Progenitor cell of endocrine pancreas (in vitro differentiated cells): Measurements from ENCODE around the gene PFKP. TPM values are rescaled to one million over a fixed set of nuclear protein-coding genes. Genes with fewer than 3 reads are reported as not detected.

ENCODE experiments used
- DNase-seq: peaks from one replicate; pipeline ENCODE4 v3.0.0; 2021; ENCODE audit warnings: low spot score; ENCODE audit not compliant: unreplicated experiment
- H3K27ac Mint-ChIP-seq: 2 replicates; pipeline ENCODE4 v1.8.0; 2021; ENCODE audit warnings: mild to moderate bottlenecking, moderate library complexity, mixed read lengths
- H3K27me3 Mint-ChIP-seq: 2 replicates; pipeline ENCODE4 v1.8.0; 2021; ENCODE audit warnings: mixed read lengths
- H3K36me3 Mint-ChIP-seq: 2 replicates; pipeline ENCODE4 v1.8.0; 2022; ENCODE audit warnings: mixed read lengths; ENCODE audit not compliant: insufficient read depth
- H3K4me1 Mint-ChIP-seq: 2 replicates; pipeline ENCODE4 v1.8.0; 2021; ENCODE audit warnings: low read depth, mixed read lengths
- H3K4me3 Mint-ChIP-seq: 2 replicates; pipeline ENCODE4 v1.8.0; 2021; ENCODE audit warnings: low read depth, mild to moderate bottlenecking, moderate library complexity, mixed read lengths
- H3K9me3 Mint-ChIP-seq: 2 replicates; pipeline ENCODE4 v1.8.0; 2021; ENCODE audit warnings: low read depth, mixed read lengths
- total RNA-seq: library from RNA; stranded (reverse); gene quantifications from 2 replicates; pipeline ENCODE4 v1.2.1, GENCODE V29; 2021
- TF ChIP-seq, protein P1 (sequence below): fragments of 200-600 bp; sonication (generic); IDR thresholded peaks from one replicate; pipeline ENCODE4 v1.5.0; 2021; ENCODE audit warnings: antibody characterized with exemption, mild to moderate bottlenecking; ENCODE audit not compliant: unreplicated experiment

The PFKP gene
- total RNA-seq, 1 donor from 2014 or later = 4.8 TPM

DNA sequence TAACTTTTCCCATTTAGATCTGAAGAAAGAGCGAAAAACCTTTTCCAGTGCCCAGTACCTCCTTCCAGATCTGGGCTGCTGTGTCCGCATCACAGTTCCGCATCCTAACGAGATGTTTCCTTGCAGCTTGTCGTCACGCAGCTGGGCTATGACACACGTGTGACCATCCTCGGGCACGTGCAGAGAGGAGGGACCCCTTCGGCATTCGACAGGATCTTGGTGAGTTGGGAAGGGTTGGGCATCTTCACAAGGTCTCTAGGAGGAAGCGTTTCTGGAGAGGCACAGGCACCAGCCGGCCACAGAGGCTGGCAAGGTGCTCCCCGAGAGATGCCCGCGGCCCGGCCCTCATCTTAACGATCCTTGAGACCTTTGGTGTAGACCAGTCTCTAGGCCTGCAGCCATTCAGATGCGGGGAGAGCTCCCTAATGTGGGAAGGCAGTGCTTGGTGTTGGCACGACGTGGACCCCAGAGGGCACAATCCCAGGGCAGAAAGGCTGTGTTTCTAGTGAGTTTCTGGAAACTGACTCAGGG lies 41.3 kb downstream of the PFKP start:
- Mint-ChIP-seq H3K27ac (no peak overlapping the region), H3K27me3 (no peaks in the 10 kb centered on the region), H3K36me3 (no peaks in the 10 kb centered on the region), H3K9me3 (no peaks in the 10 kb centered on the region), H3K4me1 (no peaks in the 10 kb centered on the region), H3K4me3 (no peak overlapping the region)
- DNase-seq = no peak
- TF ChIP-seq, protein P1, sequence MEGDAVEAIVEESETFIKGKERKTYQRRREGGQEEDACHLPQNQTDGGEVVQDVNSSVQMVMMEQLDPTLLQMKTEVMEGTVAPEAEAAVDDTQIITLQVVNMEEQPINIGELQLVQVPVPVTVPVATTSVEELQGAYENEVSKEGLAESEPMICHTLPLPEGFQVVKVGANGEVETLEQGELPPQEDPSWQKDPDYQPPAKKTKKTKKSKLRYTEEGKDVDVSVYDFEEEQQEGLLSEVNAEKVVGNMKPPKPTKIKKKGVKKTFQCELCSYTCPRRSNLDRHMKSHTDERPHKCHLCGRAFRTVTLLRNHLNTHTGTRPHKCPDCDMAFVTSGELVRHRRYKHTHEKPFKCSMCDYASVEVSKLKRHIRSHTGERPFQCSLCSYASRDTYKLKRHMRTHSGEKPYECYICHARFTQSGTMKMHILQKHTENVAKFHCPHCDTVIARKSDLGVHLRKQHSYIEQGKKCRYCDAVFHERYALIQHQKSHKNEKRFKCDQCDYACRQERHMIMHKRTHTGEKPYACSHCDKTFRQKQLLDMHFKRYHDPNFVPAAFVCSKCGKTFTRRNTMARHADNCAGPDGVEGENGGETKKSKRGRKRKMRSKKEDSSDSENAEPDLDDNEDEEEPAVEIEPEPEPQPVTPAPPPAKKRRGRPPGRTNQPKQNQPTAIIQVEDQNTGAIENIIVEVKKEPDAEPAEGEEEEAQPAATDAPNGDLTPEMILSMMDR = no peak

DNA sequence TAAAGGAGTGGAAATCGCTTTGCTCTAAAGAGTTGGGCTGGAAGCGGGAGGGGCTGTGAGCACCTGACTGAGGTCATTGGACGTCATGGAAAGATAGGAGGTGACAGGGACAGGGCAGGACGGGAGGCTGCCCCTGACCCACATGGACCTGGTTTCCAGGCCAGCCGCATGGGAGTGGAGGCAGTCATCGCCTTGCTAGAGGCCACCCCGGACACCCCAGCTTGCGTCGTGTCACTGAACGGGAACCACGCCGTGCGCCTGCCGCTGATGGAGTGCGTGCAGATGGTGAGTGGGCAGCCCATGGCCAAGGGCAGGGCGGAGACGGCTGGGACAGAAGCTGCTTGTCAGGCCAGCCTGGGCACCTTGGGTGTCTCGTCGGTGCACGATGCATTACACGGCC lies 41.8 kb downstream of the PFKP start:
- Mint-ChIP-seq H3K9me3 (no peaks in the 10 kb centered on the region), H3K27ac (no peak overlapping the region), H3K4me3 (no peak overlapping the region), H3K27me3 (no peaks in the 10 kb centered on the region), H3K36me3 (no peaks in the 10 kb centered on the region), H3K4me1 (no peaks in the 10 kb centered on the region)
- TF ChIP-seq, protein P1 = no peak
- no peak for DNase-seq

DNA sequence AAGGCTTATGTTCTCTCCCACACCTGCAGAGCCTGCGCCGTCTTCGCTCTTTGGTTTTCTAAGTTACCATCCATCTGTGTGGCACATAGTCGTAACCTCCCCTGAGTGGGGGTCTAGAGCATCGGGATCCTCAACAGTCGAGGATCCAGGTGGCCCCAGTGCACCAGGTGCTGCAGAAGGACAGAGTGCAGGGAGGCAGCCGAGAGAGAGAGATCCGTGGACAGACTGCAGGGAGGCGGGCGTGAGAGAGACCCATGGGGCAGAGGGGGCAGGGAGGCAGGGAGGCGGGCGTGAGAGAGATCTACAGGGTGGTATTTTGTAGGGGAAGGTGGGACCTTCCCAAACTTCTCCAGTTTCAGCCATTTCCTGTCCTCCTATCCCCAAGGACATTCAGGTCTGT lies 42.3 kb downstream of the PFKP start:
- no peaks in the 10 kb centered on the region for H3K9me3 Mint-ChIP-seq
- TF ChIP-seq, protein P1 = no peak
- H3K27ac Mint-ChIP-seq = no peak overlapping the region
- H3K27me3 Mint-ChIP-seq = no peaks in the 10 kb centered on the region
- H3K4me1 Mint-ChIP-seq = no peaks in the 10 kb centered on the region
- no peak for DNase-seq
- H3K36me3 Mint-ChIP-seq = no peaks in the 10 kb centered on the region
- H3K4me3 Mint-ChIP-seq = no peak overlapping the region

GRCh38 chr10:3110782-3111620 lies 43.7 kb downstream of the PFKP start:
- Mint-ChIP-seq H3K9me3 (no peaks in the 10 kb centered on the region), H3K36me3 (no peaks in the 10 kb centered on the region), H3K27me3 (no peaks in the 10 kb centered on the region), H3K4me1 (no peaks in the 10 kb centered on the region), H3K27ac (no peak overlapping the region), H3K4me3 (no peak overlapping the region)
- no peak for DNase-seq
- TF ChIP-seq, protein P1 = no peak

GRCh38 chr10:3111621-3112163 lies 44.3 kb downstream of the PFKP start:
- Mint-ChIP-seq H3K36me3 (no peaks in the 10 kb centered on the region), H3K4me1 (no peaks in the 10 kb centered on the region), H3K4me3 (no peak overlapping the region), H3K9me3 (no peaks in the 10 kb centered on the region), H3K27ac (no peak overlapping the region), H3K27me3 (no peaks in the 10 kb centered on the region)
- TF ChIP-seq, protein P1 = no peak
- no peak for DNase-seq
